Measurements from ENCODE around the gene NPAS3. TPM values are rescaled to one million over a fixed set of nuclear protein-coding genes. Genes with fewer than 3 reads are reported as not detected.

The NPAS3 gene
- total RNA-seq, 4 donors from 2014 or later, result 0.51 to 15.2 (median 6.6) TPM

GRCh38 chr14:33568935-33569579, 630.4 kb downstream of the NPAS3 start:
- TF ChIP-seq CTCF (IDR thresholded peaks at IDR 0.05), result no peak
- TF ChIP-seq POLR2A (IDR thresholded peaks at IDR 0.05), result no peak
- no peaks in the 10 kb centered on the region for H3K4me1 ChIP-seq
- H3K9me3 ChIP-seq, result no peaks in the 10 kb centered on the region
- intact Hi-C loops (cut with DNase I; ENCODE audit: low total_unique reads), result no loop called here
- H3K27ac ChIP-seq, result no peak overlapping the region
- H3K4me3 ChIP-seq, result no peak overlapping the region
- no peaks in the 10 kb centered on the region for H3K36me3 ChIP-seq
- DNase-seq, result no peak
- no peaks in the 10 kb centered on the region for H3K27me3 ChIP-seq

- H3K4me3 ChIP-seq, result no peak overlapping the region
- intact Hi-C loops (cut with DNase I; ENCODE audit: low total_unique reads), result no loop called here
- H3K27me3 ChIP-seq, result no peaks in the 10 kb centered on the region
- no peak overlapping the region for H3K27ac ChIP-seq
- no peaks in the 10 kb centered on the region for H3K4me1 ChIP-seq
- no peaks in the 10 kb centered on the region for H3K36me3 ChIP-seq
- TF ChIP-seq POLR2A (IDR thresholded peaks at IDR 0.05) (no peak), CTCF (IDR thresholded peaks at IDR 0.05) (no peak)
- H3K9me3 ChIP-seq, result no peaks in the 10 kb centered on the region
- DNase-seq, result no peak
Measured at GRCh38 chr14:33569821-33570687, 631.4 kb downstream of the NPAS3 start.

GRCh38 chr14:33570694-33571310, 632.1 kb downstream of the NPAS3 start:
- intact Hi-C loops (cut with DNase I; ENCODE audit: low total_unique reads), result no loop called here
- H3K27me3 ChIP-seq, result no peaks in the 10 kb centered on the region
- H3K36me3 ChIP-seq, result no peaks in the 10 kb centered on the region
- no peak overlapping the region for H3K4me3 ChIP-seq
- no peaks in the 10 kb centered on the region for H3K4me1 ChIP-seq
- no peaks in the 10 kb centered on the region for H3K9me3 ChIP-seq
- TF ChIP-seq CTCF (IDR thresholded peaks at IDR 0.05) (no peak), POLR2A (IDR thresholded peaks at IDR 0.05) (no peak)
- DNase-seq, result no peak
- H3K27ac ChIP-seq, result no peak overlapping the region

GRCh38 chr14:33573301-33573880, 634.7 kb downstream of the NPAS3 start:
- H3K27ac ChIP-seq, result no peak overlapping the region
- H3K4me1 ChIP-seq, result no peaks in the 10 kb centered on the region
- H3K4me3 ChIP-seq, result no peak overlapping the region
- no peaks in the 10 kb centered on the region for H3K36me3 ChIP-seq
- H3K9me3 ChIP-seq, result no peaks in the 10 kb centered on the region
- H3K27me3 ChIP-seq, result no peaks in the 10 kb centered on the region
- intact Hi-C loops (cut with DNase I; ENCODE audit: low total_unique reads), result no loop called here
- TF ChIP-seq CTCF (IDR thresholded peaks at IDR 0.05), result no peak
- no peak for TF ChIP-seq POLR2A (IDR thresholded peaks at IDR 0.05)
- DNase-seq, result no peak

Data from uterus (tissue), 4 donors.